ENCODE measurements around the gene TNRC18. TPM values are rescaled to one million over a fixed set of nuclear protein-coding genes. Genes with fewer than 3 reads are reported as not detected.

The TNRC18 gene
- total and polyA plus RNA-seq, 2 donors (not counting 3 experiments of a cell fraction or from before 2014, with no cell fraction given), result 14.8 to 64.6 TPM

DNA sequence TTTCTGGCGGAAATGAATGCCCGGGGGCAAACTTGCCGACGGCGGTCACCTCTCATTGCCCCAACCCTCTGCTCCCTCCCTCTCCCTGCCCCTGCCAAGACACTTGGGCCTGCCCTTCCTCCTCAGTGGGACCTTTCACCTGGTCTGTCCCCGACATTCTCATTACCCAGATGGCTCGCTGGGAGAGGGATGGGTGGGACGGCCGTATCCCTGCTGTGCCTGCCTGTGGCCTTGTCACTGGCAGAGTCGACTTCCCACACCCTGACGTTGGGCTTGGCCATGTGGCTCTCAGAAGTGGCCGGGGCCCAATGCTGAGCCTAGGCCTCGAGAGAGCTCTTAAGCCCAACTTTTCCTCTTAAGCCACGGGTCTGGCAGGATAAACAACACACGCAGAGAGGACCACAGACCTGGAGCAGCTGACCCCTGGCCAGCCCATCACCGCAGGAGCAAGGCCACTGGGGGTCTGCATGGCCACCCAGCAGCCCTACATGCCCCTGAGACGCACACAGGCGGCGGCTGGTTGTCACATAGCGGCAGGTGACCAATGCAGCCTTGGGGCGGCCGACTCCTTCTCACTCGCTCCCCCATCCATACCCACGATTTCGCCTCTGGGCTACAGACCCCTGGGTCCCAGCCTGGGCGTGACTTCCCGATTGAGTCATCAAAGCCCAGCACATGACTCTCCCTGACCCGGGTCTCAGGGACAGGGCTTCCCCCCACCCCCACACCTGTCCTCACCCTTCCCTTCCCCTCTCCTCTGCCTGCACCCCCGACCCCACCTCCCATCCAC lies 100.8 kb downstream of the TNRC18 start:
- no peaks in the 10 kb centered on the region for H4K20me1 ChIP-seq (replicated peaks; ENCODE audit: control insufficient read depth, extremely low read depth, insufficient read depth, low read length)
- no TSS peak for BruUV-seq (replicated peaks)
- H3K9ac ChIP-seq (replicated peaks; ENCODE audit: extremely low read depth, insufficient read depth, low read length), result no peak overlapping the region
- dilution Hi-C loops (cut with MboI; ENCODE audit: extremely low pct_ligation_motif_present, low sequenced_read_pairs) (no loop called here), intact Hi-C loops (cut with micrococcal nuclease) (no loop called here)
- TF ChIP-seq GATA2 (IDR thresholded peaks at IDR 0.05; ENCODE audit: insufficient read depth, insufficient read length, low read depth, low read length) (no peak), EZH2 (IDR thresholded peaks at IDR 0.05; ENCODE audit: borderline replicate concordance, low read depth, low read length, severe bottlenecking) (no peak), JUN (IDR thresholded peaks at IDR 0.05; ENCODE audit: borderline replicate concordance, insufficient read depth, insufficient read length, low read depth) (no peak), MYC (IDR thresholded peaks at IDR 0.05; ENCODE audit: low read depth, low read length) (no peak), FOS (IDR thresholded peaks at IDR 0.05; ENCODE audit: borderline replicate concordance, insufficient read depth, low read length) (no peak), POLR2AphosphoS5 (IDR thresholded peaks at IDR 0.05; ENCODE audit: insufficient read depth, low read depth, low read length) (no peak), POLR2A (IDR thresholded peaks at IDR 0.05; ENCODE audit: low read depth, low read length) (no peak)
- TF ChIP-seq, protein P1, sequence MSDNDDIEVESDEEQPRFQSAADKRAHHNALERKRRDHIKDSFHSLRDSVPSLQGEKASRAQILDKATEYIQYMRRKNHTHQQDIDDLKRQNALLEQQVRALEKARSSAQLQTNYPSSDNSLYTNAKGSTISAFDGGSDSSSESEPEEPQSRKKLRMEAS (IDR thresholded peaks at IDR 0.05; ENCODE audit: insufficient read depth, insufficient read length), result no peak
- TF ChIP-seq, protein P2, sequence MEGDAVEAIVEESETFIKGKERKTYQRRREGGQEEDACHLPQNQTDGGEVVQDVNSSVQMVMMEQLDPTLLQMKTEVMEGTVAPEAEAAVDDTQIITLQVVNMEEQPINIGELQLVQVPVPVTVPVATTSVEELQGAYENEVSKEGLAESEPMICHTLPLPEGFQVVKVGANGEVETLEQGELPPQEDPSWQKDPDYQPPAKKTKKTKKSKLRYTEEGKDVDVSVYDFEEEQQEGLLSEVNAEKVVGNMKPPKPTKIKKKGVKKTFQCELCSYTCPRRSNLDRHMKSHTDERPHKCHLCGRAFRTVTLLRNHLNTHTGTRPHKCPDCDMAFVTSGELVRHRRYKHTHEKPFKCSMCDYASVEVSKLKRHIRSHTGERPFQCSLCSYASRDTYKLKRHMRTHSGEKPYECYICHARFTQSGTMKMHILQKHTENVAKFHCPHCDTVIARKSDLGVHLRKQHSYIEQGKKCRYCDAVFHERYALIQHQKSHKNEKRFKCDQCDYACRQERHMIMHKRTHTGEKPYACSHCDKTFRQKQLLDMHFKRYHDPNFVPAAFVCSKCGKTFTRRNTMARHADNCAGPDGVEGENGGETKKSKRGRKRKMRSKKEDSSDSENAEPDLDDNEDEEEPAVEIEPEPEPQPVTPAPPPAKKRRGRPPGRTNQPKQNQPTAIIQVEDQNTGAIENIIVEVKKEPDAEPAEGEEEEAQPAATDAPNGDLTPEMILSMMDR (IDR thresholded peaks at IDR 0.05; ENCODE audit: extremely low read depth in 1 of 2, insufficient read depth in 1 of 2, low read depth in 1 of 2, low read length in 2 of 2), result no peak
- no peaks in the 10 kb centered on the region for H3K9me1 ChIP-seq (replicated peaks; ENCODE audit: control insufficient read depth, extremely low read depth, insufficient read depth, low read length)
- H3K4me2 ChIP-seq (ENCODE audit: insufficient read depth, low read length), result no peak overlapping the region
- POLR2A ChIA-PET, result no interaction called here
- DNase-seq (ENCODE audit: low read depth, low spot score), result no peak
- no peak overlapping the region for H2AFZ ChIP-seq (ENCODE audit: low read depth, low read length)
- no peak overlapping the region for H3K4me3 ChIP-seq (replicated peaks in 1 of 3; ENCODE audit: insufficient read depth in 1 of 3, low read depth in 1 of 3, low read length in 3 of 3)
- peaks cover 2% of the 10 kb centered on the region for H3K9me3 ChIP-seq (replicated peaks; ENCODE audit: control insufficient read depth, insufficient read depth, low read length)
- H3K27me3 ChIP-seq (ENCODE audit: control insufficient read depth in 2 of 2, insufficient read depth in 2 of 2, low read length in 2 of 2), result no peaks in the 10 kb centered on the region
- FAIRE-seq, result no peak
- CTCF ChIA-PET, result no interaction called here
- H3K79me2 ChIP-seq (ENCODE audit: control insufficient read depth, insufficient read depth, low read length), result no peaks in the 10 kb centered on the region
- no peaks in the 10 kb centered on the region for H3K4me1 ChIP-seq (ENCODE audit: control insufficient read depth, extremely low read depth, insufficient read depth, low read length)
- no peak overlapping the region for H3K27ac ChIP-seq (ENCODE audit: insufficient read depth, low read depth, low read length)
- peaks cover 0 to 34% of the 10 kb centered on the region in 2 experiments for H3K36me3 ChIP-seq (ENCODE audit: control insufficient read depth in 2 of 2, extremely low read depth in 1 of 2, insufficient read depth in 2 of 2, low read length in 2 of 2)
